HG03045 (cell line): ENCODE results near the gene DDX1.
"Not testable (repeated sequence)": the region's sequence is repeated elsewhere in the genome, so short reads cannot be mapped to it uniquely, and the experiment has no call there.

ENCODE experiments used
- ATAC-seq: cut with Tn5 transposase; IDR thresholded peaks from one replicate; pipeline ENCODE4 v1.9.1; 2021; ENCODE audit warnings: mild to moderate bottlenecking, moderate library complexity; ENCODE audit not compliant: unreplicated experiment

DDX1 gene

GRCh38 chr2:15614545-15615300, 23.1 kb downstream of the DDX1 start:
- ATAC-seq: no peak

GRCh38 chr2:15615301-15615920, 23.7 kb downstream of the DDX1 start:
- ATAC-seq: no peak

GRCh38 chr2:15616429-15616828, 24.8 kb downstream of the DDX1 start:
- ATAC-seq: no peak

- no peak for ATAC-seq
Measured at GRCh38 chr2:15616850-15617777, 25.4 kb downstream of the DDX1 start.

GRCh38 chr2:15617778-15618448, 26.2 kb downstream of the DDX1 start:
- no peak for ATAC-seq

- ATAC-seq: no peak
Measured at GRCh38 chr2:15618449-15618855, 26.8 kb downstream of the DDX1 start.

- ATAC-seq: no peak
Measured at GRCh38 chr2:15619076-15619475, 27.4 kb downstream of the DDX1 start.

- no peak for ATAC-seq
Measured at GRCh38 chr2:15619510-15619909, 27.8 kb downstream of the DDX1 start.

GRCh38 chr2:15619938-15620337, 28.3 kb downstream of the DDX1 start:
- no peak for ATAC-seq

- ATAC-seq: no peak
Measured at GRCh38 chr2:15620340-15620739, 28.7 kb downstream of the DDX1 start.

GRCh38 chr2:15620857-15621471, 29.3 kb downstream of the DDX1 start:
- no peak for ATAC-seq

GRCh38 chr2:15621472-15621870, 29.8 kb downstream of the DDX1 start:
- ATAC-seq: not testable (repeated sequence)

- no peak for ATAC-seq
Measured at GRCh38 chr2:15622214-15622613, 30.5 kb downstream of the DDX1 start.

GRCh38 chr2:15622614-15623480, 31.2 kb downstream of the DDX1 start:
- ATAC-seq: no peak

- no peak for ATAC-seq
Measured at GRCh38 chr2:15623481-15623796, 31.8 kb downstream of the DDX1 start.

GRCh38 chr2:15623898-15624541, 32.4 kb downstream of the DDX1 start:
- ATAC-seq: no peak

- ATAC-seq: no peak
Measured at GRCh38 chr2:15624903-15625302, 33.2 kb downstream of the DDX1 start.

GRCh38 chr2:15625344-15626036, 33.8 kb downstream of the DDX1 start:
- no peak for ATAC-seq

- ATAC-seq: no peak
Measured at GRCh38 chr2:15626126-15626525, 34.5 kb downstream of the DDX1 start.
